ENCODE data around the gene PLCB2. TPM values are rescaled to one million over a fixed set of nuclear protein-coding genes. Genes with fewer than 3 reads are reported as not detected.

PLCB2 gene
- total and polyA plus RNA-seq, 4 donors = 7.6 to 21.8 (median 16.5) TPM

- H3K4me1 ChIP-seq (ENCODE audit: control insufficient read depth, insufficient read depth, low read length) = peaks cover 30% of the 10 kb centered on the region
Observed at GRCh38 chr15:40328176-40328575, 20.4 kb upstream of the PLCB2 start.

GRCh38 chr15:40327457-40327856 is 19.7 kb upstream of the PLCB2 start:
- no peak overlapping the region for H3K4me3 ChIP-seq (ENCODE audit: low read depth, low read length)
- peaks cover 13% of the 10 kb centered on the region for H3K36me3 ChIP-seq (ENCODE audit: control insufficient read depth, insufficient read depth, low read length)
- 14% methylated on average over 5 of the region's 6 CpGs for WGBS (ENCODE audit: insufficient coverage)
- peaks cover 37% of the 10 kb centered on the region for H3K4me1 ChIP-seq (ENCODE audit: control insufficient read depth, insufficient read depth, low read length)
- no peak overlapping the region for H3K27ac ChIP-seq (ENCODE audit: low read depth, low read length)
- H3K9me3 ChIP-seq (ENCODE audit: control insufficient read depth, insufficient read depth, low read length) = no peaks in the 10 kb centered on the region
- peak in 1 of 6 donors; percentile 66 for DNase-seq (ENCODE audit: low read depth in 4 of 6, low spot score in 6 of 6)
- no peaks in the 10 kb centered on the region for H3K27me3 ChIP-seq (ENCODE audit: control insufficient read depth, insufficient read depth, low read length)

More at GRCh38 chr15:40328176-40328575, 20.4 kb upstream of the PLCB2 start:
- no peak for DNase-seq (ENCODE audit: low read depth in 4 of 6, low spot score in 6 of 6)
- Histone ChIP-seq H3K27ac (ENCODE audit: low read depth, low read length) (no peak overlapping the region), H3K36me3 (ENCODE audit: control insufficient read depth, insufficient read depth, low read length) (peaks cover 13% of the 10 kb centered on the region), H3K4me3 (ENCODE audit: low read depth, low read length) (no peak overlapping the region), H3K27me3 (ENCODE audit: control insufficient read depth, insufficient read depth, low read length) (no peaks in the 10 kb centered on the region), H3K9me3 (ENCODE audit: control insufficient read depth, insufficient read depth, low read length) (no peaks in the 10 kb centered on the region)
- WGBS (ENCODE audit: insufficient coverage) = no CpG with 5 or more reads among the region's 3 CpGs

GRCh38 chr15:40325700-40326099 is 18.0 kb upstream of the PLCB2 start:
- Histone ChIP-seq H3K36me3 (ENCODE audit: control insufficient read depth, insufficient read depth, low read length) (no peaks in the 10 kb centered on the region), H3K9me3 (ENCODE audit: control insufficient read depth, insufficient read depth, low read length) (no peaks in the 10 kb centered on the region), H3K4me3 (ENCODE audit: low read depth, low read length) (no peak overlapping the region), H3K27me3 (ENCODE audit: control insufficient read depth, insufficient read depth, low read length) (no peaks in the 10 kb centered on the region), H3K4me1 (ENCODE audit: control insufficient read depth, insufficient read depth, low read length) (peaks cover 45% of the 10 kb centered on the region), H3K27ac (ENCODE audit: low read depth, low read length) (no peak overlapping the region)
- no CpG with 5 or more reads among the region's 2 CpGs for whole genome bisulfite sequencing (ENCODE audit: insufficient coverage)
- no peak for DNase-seq (ENCODE audit: low read depth in 4 of 6, low spot score in 6 of 6)

- H3K27ac ChIP-seq (ENCODE audit: low read depth, low read length) = no peak overlapping the region
- H3K36me3 ChIP-seq (ENCODE audit: control insufficient read depth, insufficient read depth, low read length) = no peaks in the 10 kb centered on the region
- H3K9me3 ChIP-seq (ENCODE audit: control insufficient read depth, insufficient read depth, low read length) = no peaks in the 10 kb centered on the region
- peak in 1 of 6 donors; percentile 59 for DNase-seq (ENCODE audit: low read depth in 4 of 6, low spot score in 6 of 6)
- H3K4me1 ChIP-seq (ENCODE audit: control insufficient read depth, insufficient read depth, low read length) = peaks cover 42% of the 10 kb centered on the region
- peak overlapping the region; percentile 50 for H3K4me3 ChIP-seq (ENCODE audit: low read depth, low read length)
- no peaks in the 10 kb centered on the region for H3K27me3 ChIP-seq (ENCODE audit: control insufficient read depth, insufficient read depth, low read length)
- no CpG with 5 or more reads among the region's 2 CpGs for WGBS (ENCODE audit: insufficient coverage)
Observed at GRCh38 chr15:40325188-40325587, 17.5 kb upstream of the PLCB2 start.

GRCh38 chr15:40323953-40324937 is 16.5 kb upstream of the PLCB2 start:
- Histone ChIP-seq H3K4me1 (ENCODE audit: control insufficient read depth, insufficient read depth, low read length) (peaks cover 37% of the 10 kb centered on the region), H3K27me3 (ENCODE audit: control insufficient read depth, insufficient read depth, low read length) (no peaks in the 10 kb centered on the region), H3K4me3 (ENCODE audit: low read depth, low read length) (peak overlapping the region; percentile 50), H3K27ac (ENCODE audit: low read depth, low read length) (no peak overlapping the region), H3K36me3 (ENCODE audit: control insufficient read depth, insufficient read depth, low read length) (no peaks in the 10 kb centered on the region), H3K9me3 (ENCODE audit: control insufficient read depth, insufficient read depth, low read length) (no peaks in the 10 kb centered on the region)
- DNase-seq (ENCODE audit: low read depth in 4 of 6, low spot score in 6 of 6) = peak in 2 of 6 donors; percentile 50 to 53
- WGBS (ENCODE audit: insufficient coverage) = under 1% methylated on average over 96 of the region's 101 CpGs

GRCh38 chr15:40323239-40323952 is 15.7 kb upstream of the PLCB2 start, which contains the start of gene INAFM2:
TSS of gene INAFM2 (plus strand) at chr15:40323692. CDS start at chr15:40324056, 364 bp downstream.
- Histone ChIP-seq H3K27ac (ENCODE audit: low read depth, low read length) (peak within 1 kb of the TSS; percentile 71), H3K27me3 (ENCODE audit: control insufficient read depth, insufficient read depth, low read length) (no peaks in the 10 kb centered on the region), H3K36me3 (ENCODE audit: control insufficient read depth, insufficient read depth, low read length) (no peaks in the 10 kb centered on the region), H3K9me3 (ENCODE audit: control insufficient read depth, insufficient read depth, low read length) (no peaks in the 10 kb centered on the region), H3K4me3 (ENCODE audit: low read depth, low read length) (peak within 1 kb of the TSS; percentile 53), H3K4me1 (ENCODE audit: control insufficient read depth, insufficient read depth, low read length) (peaks cover 37% of the 10 kb centered on the region)
- 0% methylated on average over 103 of the region's 103 CpGs for WGBS (ENCODE audit: insufficient coverage)
- peak; percentile 76 to 98 (median 90) for DNase-seq (ENCODE audit: low read depth in 4 of 6, low spot score in 6 of 6)

GRCh38 chr15:40322531-40323238 is 14.9 kb upstream of the PLCB2 start:
- 12% methylated on average over 26 of the region's 26 CpGs for WGBS (ENCODE audit: insufficient coverage)
- Histone ChIP-seq H3K4me1 (ENCODE audit: control insufficient read depth, insufficient read depth, low read length) (peaks cover 37% of the 10 kb centered on the region), H3K9me3 (ENCODE audit: control insufficient read depth, insufficient read depth, low read length) (no peaks in the 10 kb centered on the region), H3K36me3 (ENCODE audit: control insufficient read depth, insufficient read depth, low read length) (no peaks in the 10 kb centered on the region), H3K4me3 (ENCODE audit: low read depth, low read length) (peak overlapping the region; percentile 53), H3K27ac (ENCODE audit: low read depth, low read length) (peak overlapping the region; percentile 71), H3K27me3 (ENCODE audit: control insufficient read depth, insufficient read depth, low read length) (no peaks in the 10 kb centered on the region)
- DNase-seq (ENCODE audit: low read depth in 4 of 6, low spot score in 6 of 6) = peak in 2 of 6 donors; percentile 45 to 60

GRCh38 chr15:40320931-40321371 is 13.2 kb upstream of the PLCB2 start:
- DNase-seq (ENCODE audit: low read depth in 4 of 6, low spot score in 6 of 6) = peak in 2 of 6 donors; percentile 82 to 89
- no peak overlapping the region for H3K27ac ChIP-seq (ENCODE audit: low read depth, low read length)

GRCh38 chr15:40320409-40320808 is 12.7 kb upstream of the PLCB2 start:
- H3K4me1 ChIP-seq (ENCODE audit: control insufficient read depth, insufficient read depth, low read length) = peaks cover 27% of the 10 kb centered on the region
- H3K27me3 ChIP-seq (ENCODE audit: control insufficient read depth, insufficient read depth, low read length) = no peaks in the 10 kb centered on the region
- no peaks in the 10 kb centered on the region for H3K9me3 ChIP-seq (ENCODE audit: control insufficient read depth, insufficient read depth, low read length)
- no peak for DNase-seq (ENCODE audit: low read depth in 4 of 6, low spot score in 6 of 6)
- WGBS (ENCODE audit: insufficient coverage) = 86% methylated on average over 1 of the region's 1 CpG
- no peak overlapping the region for H3K4me3 ChIP-seq (ENCODE audit: low read depth, low read length)
- H3K27ac ChIP-seq (ENCODE audit: low read depth, low read length) = no peak overlapping the region
- no peaks in the 10 kb centered on the region for H3K36me3 ChIP-seq (ENCODE audit: control insufficient read depth, insufficient read depth, low read length)

More at GRCh38 chr15:40320931-40321371, 13.2 kb upstream of the PLCB2 start:
- Histone ChIP-seq H3K36me3 (ENCODE audit: control insufficient read depth, insufficient read depth, low read length) (no peaks in the 10 kb centered on the region), H3K4me3 (ENCODE audit: low read depth, low read length) (no peak overlapping the region), H3K9me3 (ENCODE audit: control insufficient read depth, insufficient read depth, low read length) (no peaks in the 10 kb centered on the region), H3K4me1 (ENCODE audit: control insufficient read depth, insufficient read depth, low read length) (peaks cover 28% of the 10 kb centered on the region), H3K27me3 (ENCODE audit: control insufficient read depth, insufficient read depth, low read length) (no peaks in the 10 kb centered on the region)
- WGBS (ENCODE audit: insufficient coverage) = no CpG with 5 or more reads among the region's 2 CpGs
